Placental pericyte (primary cell): ENCODE results near the gene AMMECR1. TPM values are rescaled to one million over a fixed set of nuclear protein-coding genes. Genes with fewer than 3 reads are reported as not detected.

ENCODE experiments used
- small RNA-seq: library from RNA; depleted of rRNA; stranded (forward); fragments of <200 nt; gene quantifications from one replicate; pipeline ENCODE3, GENCODE V24; 2012; ENCODE audit warnings: low replicate concordance
- total RNA-seq: library from RNA; depleted of rRNA; stranded (reverse); fragments of >200 nt; gene quantifications from 2 replicates; pipeline ENCODE4 v1.2.3, GENCODE V29; 2012

Gene AMMECR1
- total RNA-seq: 18.2 and 26.2 TPM in 2 replicates

GRCh38 chrX:110317820-110318663, at the start of gene AMMECR1:
AMMECR1 (minus strand) TSS chrX:110318085; CDS start chrX:110318071, 14 bp downstream.

GRCh38 chrX:110358548-110358947, 40.7 kb upstream of the AMMECR1 start, which contains the start of gene RTL9:
RTL9 (plus strand) TSS chrX:110358848; CDS start chrX:110450618, 91,770 bp downstream.

Small RNA genes lying within 50 kb of the gene (small RNA-seq; reads per million reads assigned to genes)
- not detected for gene GNG5P2
- 9.4 reads per million, percentile 94 among the genes with 10 or more reads in this experiment for gene SNORD96B

Other genes starting within 250 kb of the AMMECR1 start
- gene RTL9, start 40.8 kb upstream of the AMMECR1 start, total RNA-seq: 0.44 and 0.57 TPM in 2 replicates